Gastrocnemius medialis (tissue), 4 donors: ENCODE measurements around the gene PHIP.

ENCODE experiments used
- POLR2A ChIP-seq, 2 donors: fragments of 450-650 bp; IDR thresholded peaks; one replicate each; pipeline ENCODE4 v1.6.1; 2017; ENCODE audit warnings: antibody characterized with exemption in 2 of 2, mild to moderate bottlenecking in 2 of 2, moderate library complexity in 2 of 2
- TF ChIP-seq, protein P1 (sequence below), 5 experiments: fragments of 450-650 bp in 3 of 5; fragments of 200-600 bp in 2 of 5; sonication (generic) in 2 of 5; IDR thresholded peaks in 4 of 5; conservative IDR thresholded peaks in 1 of 5; 1 replicate in 4 of 5; 2 replicates in 1 of 5; pipeline ENCODE4 v1.5.1; 2016 to 2019; ENCODE audit warnings: antibody characterized with exemption in 5 of 5, mild to moderate bottlenecking in 3 of 5, moderate library complexity in 3 of 5

DNA sequence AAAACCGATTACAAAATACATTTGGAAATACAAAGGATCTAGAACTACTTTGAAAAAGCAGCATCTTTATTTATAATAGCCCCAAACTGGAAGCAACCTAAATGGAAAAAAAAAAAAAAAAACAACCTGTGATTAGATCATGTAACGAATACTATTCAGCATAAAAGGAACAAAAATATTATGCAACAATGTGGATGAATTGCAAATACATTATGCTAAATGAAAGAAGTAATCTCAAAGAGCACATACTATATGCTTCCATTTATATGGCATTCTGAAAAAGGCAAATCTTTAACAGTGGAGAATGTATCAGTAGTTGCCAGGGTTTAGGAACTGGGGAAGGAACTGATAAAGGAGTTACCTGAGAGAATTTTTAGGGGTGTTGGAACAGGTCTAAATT, 181.8 kb downstream of the PHIP start:
- TF ChIP-seq POLR2A (IDR thresholded peaks at IDR 0.05): no peak
- TF ChIP-seq, protein P1, sequence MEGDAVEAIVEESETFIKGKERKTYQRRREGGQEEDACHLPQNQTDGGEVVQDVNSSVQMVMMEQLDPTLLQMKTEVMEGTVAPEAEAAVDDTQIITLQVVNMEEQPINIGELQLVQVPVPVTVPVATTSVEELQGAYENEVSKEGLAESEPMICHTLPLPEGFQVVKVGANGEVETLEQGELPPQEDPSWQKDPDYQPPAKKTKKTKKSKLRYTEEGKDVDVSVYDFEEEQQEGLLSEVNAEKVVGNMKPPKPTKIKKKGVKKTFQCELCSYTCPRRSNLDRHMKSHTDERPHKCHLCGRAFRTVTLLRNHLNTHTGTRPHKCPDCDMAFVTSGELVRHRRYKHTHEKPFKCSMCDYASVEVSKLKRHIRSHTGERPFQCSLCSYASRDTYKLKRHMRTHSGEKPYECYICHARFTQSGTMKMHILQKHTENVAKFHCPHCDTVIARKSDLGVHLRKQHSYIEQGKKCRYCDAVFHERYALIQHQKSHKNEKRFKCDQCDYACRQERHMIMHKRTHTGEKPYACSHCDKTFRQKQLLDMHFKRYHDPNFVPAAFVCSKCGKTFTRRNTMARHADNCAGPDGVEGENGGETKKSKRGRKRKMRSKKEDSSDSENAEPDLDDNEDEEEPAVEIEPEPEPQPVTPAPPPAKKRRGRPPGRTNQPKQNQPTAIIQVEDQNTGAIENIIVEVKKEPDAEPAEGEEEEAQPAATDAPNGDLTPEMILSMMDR (IDR thresholded peaks at IDR 0.05 in 4 of 5, conservative IDR thresholded peaks at IDR 0.05 in 1 of 5): no peak
